Middle frontal gyrus (tissue), 1 donor: ENCODE measurements around the gene HOXB2.

ENCODE experiments used
- DNase-seq: peaks from one replicate; pipeline ENCODE4 v3.0.0-alpha.2; 2015; ENCODE audit warnings: low spot score; ENCODE audit errors: extremely low spot score

Gene HOXB2

GRCh38 chr17:48545022-48545375 is at the start of gene HOXB2:
Gene HOXB2, minus strand, starts transcription at chr17:48545109. Its CDS starts 198 bp downstream, at chr17:48544911.
- no peak for DNase-seq

DNA sequence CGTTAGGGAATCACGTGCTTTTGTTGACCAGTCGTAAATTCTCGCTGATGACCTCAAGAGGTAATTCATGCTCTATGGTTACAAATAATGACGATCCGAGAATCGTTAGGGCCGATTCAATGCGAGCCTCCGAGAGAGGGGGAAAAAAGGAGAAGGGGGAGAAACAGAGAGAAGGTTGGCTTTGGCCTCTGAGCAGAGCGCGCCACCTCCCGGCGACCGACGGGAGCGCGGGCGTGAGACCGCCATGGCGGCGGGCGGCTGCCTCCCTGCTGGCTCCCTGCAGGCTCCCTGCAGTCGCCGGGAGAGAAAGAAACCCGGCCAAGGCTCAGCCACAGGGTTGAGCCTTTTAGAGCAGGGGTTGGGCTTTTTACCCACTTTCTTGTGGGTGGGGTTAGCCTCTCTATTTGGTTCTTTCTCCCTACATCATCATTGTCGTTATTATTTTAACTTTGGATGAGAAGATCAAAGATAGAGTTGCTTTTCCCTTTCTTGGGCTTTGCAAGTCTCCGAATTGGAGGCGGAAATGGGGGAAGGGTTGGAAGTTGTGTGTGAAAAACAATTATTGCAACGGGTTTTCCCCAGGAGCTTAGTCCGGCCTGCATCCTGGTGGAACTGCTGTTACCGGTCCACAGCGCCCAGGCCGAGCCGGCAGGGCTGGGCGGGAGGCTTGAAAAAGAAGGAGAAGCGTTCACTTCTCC is 49.1 kb upstream of the HOXB2 start:
- DNase-seq, result no peak

DNA sequence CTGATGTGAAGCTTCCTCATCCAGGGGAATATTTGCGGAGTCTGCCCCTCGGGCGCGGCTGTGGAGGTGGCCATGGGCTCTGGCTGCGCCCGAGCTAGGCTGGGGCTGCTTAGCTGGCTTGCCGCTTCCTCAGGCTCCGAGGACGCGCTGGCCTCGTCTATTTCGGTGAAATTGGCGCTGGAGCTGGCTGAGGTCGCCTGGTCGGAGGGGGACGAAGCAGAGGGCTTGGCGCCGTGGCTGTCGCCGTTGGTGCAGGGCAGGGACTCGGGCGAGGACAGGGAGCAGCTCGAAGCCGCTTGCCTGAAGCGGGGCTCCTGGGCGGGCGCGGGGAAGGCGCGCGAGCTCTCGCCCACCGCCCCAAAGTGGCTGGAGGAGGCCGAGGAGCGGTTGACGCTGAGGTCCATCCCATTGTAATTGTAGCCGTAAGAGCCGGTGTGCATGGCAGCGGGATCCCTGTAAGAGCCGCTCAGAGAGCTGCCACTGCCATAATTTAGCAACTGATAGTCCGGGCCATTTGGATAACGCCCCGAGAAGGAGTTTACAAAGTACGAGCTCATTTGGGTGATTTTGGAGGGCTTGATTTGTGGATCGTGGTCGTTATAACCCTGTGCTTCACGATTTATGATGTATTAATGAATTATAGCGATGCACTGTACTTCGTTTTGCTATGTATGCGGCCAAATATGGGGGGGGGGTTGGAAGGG is 48.4 kb upstream of the HOXB2 start, which contains the start of gene HOXB5:
TSS of gene HOXB5 (minus strand) at position 654 of the 704 bp plus-strand sequence. CDS start at position 557, 97 bp downstream.
- no peak for DNase-seq

- no peak for DNase-seq
These were observed 47.7 kb upstream of the HOXB2 start for GRCh38 chr17:48592577-48592976.

DNA sequence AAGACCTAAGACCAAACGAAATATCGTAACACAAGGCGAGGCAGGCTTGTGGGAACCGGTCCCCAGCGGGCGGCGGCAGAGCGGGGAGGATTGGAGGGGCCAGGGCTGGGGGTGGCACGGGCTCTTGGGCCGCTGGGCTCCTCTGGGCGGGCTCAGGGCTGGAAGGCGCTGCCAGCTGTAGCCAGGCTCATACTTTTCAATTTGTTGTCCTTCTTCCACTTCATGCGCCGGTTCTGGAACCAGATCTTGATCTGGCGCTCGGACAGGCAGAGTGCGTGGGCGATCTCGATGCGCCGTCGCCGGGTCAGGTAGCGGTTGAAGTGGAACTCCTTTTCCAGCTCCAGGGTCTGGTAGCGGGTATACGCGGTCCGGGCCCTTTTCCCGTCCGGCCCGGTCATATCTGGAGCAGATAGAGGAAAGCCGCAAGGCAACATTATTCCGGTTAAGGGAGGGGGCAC is 47.2 kb upstream of the HOXB2 start:
- DNase-seq, result no peak

GRCh38 chr17:48591255-48592056 is 46.5 kb upstream of the HOXB2 start:
- no peak for DNase-seq

- no peak for DNase-seq
These were observed 45.8 kb upstream of the HOXB2 start for GRCh38 chr17:48590607-48591161.

DNA sequence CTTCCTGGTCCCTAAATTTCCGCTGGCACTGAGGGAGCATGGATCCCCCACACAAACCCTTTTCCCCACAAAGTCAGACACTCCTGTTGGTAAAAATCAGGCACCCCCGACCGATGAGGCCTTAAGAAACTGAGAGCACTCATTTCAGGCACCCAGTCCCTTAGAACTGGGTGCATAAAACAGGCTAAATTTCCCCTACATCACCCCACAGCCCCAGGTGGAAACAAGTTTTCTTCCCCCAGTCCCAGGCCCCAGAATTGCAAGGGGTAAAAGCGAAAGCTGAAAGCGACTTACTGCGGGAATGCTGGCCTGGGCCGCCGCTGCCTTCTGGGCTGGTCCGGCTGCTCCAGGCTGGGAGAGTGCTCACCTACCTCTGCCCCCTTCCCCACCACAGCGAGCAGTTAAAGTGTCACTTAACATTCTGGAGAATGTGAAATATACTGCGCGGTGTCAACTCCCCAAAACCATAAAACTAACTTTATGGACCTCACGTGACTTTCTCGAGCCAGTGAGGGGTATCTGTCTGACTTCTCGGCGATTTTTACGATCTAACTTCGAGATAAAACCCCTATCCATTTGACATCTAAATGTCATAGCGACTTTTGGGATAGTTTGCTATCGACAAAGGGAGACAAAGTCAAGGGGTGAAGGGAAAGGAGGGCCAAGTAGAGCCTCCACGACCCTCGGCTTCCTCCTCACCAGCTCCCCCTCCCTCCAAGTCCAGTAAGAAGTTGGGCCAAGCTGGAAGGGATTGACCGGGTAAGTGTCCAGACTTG is 45.1 kb upstream of the HOXB2 start, which contains the start of gene HOXB3:
TSS of gene HOXB3 (minus strand) at position 411 of the 776 bp plus-strand sequence. CDS start 37,767 bp downstream, outside the sequence.
- DNase-seq, result no peak

DNA sequence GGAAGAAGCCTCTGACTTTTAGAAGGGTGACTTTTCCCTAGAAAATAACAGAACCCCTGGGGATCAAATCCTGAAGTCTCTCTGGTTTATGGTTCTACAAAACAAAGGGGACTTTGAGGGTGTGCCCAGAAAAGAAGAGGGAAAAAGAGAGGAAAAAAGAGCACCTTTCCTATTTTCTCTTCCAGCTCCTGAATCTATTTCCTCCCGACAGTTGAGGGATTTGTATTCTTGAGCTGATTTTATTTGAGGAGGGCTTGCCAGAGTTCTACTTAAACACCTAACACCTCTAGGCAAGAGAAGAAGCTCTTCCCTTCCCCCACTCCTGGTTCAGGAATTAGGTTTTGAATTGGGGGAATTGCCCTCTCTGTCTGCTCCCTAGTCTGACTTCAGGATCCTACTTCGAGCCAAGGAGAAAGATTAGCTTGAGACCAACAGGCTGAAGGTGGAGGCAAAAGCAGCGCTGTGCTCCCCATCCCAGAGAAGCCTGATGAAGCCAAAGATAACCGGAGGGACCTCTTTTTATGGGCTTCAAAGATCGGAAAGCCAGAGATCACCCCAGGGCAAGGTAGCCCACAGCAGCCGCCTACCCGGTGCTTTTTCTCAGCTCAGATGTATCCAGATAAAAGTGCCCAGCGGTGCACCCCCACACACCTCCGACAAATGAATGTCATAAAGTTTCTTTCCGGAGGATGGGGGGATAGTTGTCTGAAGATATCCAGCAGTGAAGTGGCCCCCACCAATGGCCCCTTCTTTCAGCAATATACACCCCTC is 44.3 kb upstream of the HOXB2 start:
- no peak for DNase-seq

DNA sequence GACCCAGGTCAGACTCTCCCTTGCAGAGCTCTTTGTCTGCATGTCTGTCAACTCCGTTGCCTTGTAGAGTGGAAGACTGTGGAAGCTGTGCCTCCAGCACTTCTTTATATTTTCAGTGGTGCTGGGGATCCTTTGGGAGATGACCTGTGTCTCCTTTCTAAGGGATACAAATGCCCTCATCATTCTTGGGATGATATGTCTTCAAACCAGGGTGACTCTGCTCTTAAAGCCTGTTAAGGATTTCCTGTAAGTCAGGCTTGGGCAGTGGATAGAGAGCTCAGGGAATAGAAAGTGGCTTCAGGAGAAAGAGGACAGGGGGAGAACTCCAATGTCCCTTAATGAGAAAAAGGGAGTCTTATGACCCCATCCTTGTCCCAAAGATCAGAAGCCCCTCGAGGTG is 43.6 kb upstream of the HOXB2 start:
- no peak for DNase-seq

- no peak for DNase-seq
These were observed 43.1 kb upstream of the HOXB2 start for GRCh38 chr17:48588074-48588415.

DNA sequence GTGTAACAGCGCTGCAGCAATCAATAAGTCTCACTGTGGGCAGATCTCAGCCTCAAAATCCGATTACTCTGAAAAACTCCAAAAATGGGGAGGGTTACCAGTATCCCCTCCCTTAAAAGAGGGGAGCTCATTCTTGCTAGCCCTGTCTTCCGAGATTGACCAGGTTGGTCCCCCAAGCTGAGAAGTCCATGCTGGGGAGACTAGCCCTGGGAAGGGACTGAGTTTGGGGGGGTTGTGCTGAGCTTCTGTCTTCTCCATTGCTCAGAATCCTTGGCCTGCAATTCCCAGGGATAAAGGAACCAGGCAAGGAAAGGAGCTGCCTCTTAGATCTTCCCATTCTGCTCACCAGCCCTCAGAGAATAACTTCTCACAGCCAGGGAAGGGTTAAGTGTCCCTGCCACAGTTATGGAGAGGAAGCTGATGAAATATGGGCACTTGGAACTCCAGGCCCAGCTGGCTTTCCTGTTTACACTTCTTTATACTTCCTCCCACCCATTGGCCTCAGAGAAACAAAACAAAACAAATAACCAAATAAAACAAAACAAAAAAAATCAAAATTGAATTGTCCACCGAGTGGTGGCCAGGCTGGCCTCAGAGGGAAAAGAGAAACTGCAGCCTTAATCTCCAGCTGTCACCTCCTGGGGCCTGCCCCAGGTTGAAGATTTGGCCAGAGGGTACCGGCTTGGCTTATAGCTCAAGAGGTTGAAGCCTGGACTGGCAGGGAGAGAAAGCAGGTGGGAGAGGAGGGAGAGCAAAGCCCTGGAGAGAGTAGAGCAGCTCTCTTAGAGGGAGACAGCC is 42.6 kb upstream of the HOXB2 start:
- DNase-seq, result no peak

- DNase-seq, result no peak
These were observed 41.7 kb upstream of the HOXB2 start for GRCh38 chr17:48586355-48587258.

DNA sequence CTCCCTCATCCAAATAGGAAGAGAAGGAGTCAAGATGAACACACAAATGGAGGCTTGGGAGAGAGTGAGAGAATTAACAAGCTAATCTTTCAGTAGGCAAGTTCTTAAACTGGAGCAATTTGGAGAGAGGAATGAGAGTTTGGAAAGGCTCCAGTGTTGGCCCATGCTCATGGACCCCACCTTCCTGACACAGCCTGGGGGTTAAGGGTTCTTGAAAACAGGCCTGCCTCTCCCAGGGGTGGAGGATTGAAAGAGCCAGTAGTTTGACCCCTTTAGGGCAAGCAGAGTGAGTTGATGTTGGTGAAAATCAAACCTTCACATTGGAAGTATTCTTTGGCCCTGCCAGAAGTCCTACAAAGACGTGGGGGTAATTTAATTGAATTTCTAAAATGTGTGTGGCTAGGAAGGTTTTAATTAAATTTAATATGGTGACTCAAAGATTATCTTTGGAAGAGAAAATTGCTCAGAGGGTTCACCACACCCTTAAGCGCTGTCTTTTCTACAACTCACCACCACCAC is 39.4 kb upstream of the HOXB2 start:
- no peak for DNase-seq

- no peak for DNase-seq
These were observed 38.9 kb upstream of the HOXB2 start for GRCh38 chr17:48583708-48584222.

DNA sequence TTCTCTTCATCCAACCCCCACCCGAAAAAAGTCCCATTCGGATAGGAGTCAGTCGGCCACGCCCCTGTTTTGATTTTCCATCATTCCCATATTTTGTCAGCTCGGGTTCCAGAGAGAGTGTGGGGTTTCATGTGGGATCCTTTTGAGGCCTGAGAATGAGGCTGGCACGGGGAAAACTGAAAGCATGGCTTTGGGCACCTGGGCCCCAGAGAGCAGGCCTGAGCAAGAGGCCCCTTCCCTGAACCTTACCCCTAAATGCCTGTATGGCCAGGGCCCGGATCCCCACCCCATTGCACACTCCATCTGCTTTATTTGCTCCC is 37.8 kb upstream of the HOXB2 start:
- no peak for DNase-seq

GRCh38 chr17:48579760-48580554 is 35.0 kb upstream of the HOXB2 start:
- no peak for DNase-seq
